Astrocyte of the cerebellum (primary cell): ENCODE data around the gene CLEC18B.
"Not testable (repeated sequence)": the region's sequence is repeated elsewhere in the genome, so short reads cannot be mapped to it uniquely, and the experiment has no call there.

ENCODE experiments used
- DNase-seq: peaks from one replicate; pipeline ENCODE4 v3.0.0-alpha.2; 2011; ENCODE audit warnings: low read depth
- H3K4me3 ChIP-seq: 2 replicates; pipeline ENCODE4 v1.5.1; 2011; ENCODE audit warnings: mild to moderate bottlenecking, low read depth, low read length, moderate library complexity
- CTCF ChIP-seq: IDR thresholded peaks from 2 replicates; pipeline ENCODE4 v1.5.1; 2012; ENCODE audit warnings: low read length, low read depth, moderate library complexity, mild to moderate bottlenecking; ENCODE audit errors: missing control alignments
- in situ Hi-C: cut with HindIII; loops from 2 replicates; pipeline ENCODE4 v1.10.0; 2017; ENCODE audit warnings: low sequenced_read_pairs

The CLEC18B gene

GRCh38 chr16:74420612-74421481 lies at the start of gene CLEC18B:
Gene CLEC18B (minus strand): TSS chr16:74421478. CDS start chr16:74421270, 208 bp downstream.
- in situ Hi-C loops, H3K4me3 ChIP-seq: not testable (repeated sequence)
- peak; percentile 19 for DNase-seq

GRCh38 chr16:74469946-74470478 lies 48.7 kb upstream of the CLEC18B start:
- H3K4me3 ChIP-seq, result no peak overlapping the region
- DNase-seq, result no peak
- in situ Hi-C loops, result no loop called here
- TF ChIP-seq CTCF, result no peak

GRCh38 chr16:74468807-74469525 lies 47.7 kb upstream of the CLEC18B start:
- no peak for TF ChIP-seq CTCF
- no peak overlapping the region for H3K4me3 ChIP-seq
- in situ Hi-C loops, result no loop called here
- no peak for DNase-seq

GRCh38 chr16:74466872-74467271 lies 45.6 kb upstream of the CLEC18B start:
- in situ Hi-C loops, result no loop called here
- no peak for TF ChIP-seq CTCF
- no peak overlapping the region for H3K4me3 ChIP-seq
- no peak for DNase-seq

- DNase-seq, result no peak
- H3K4me3 ChIP-seq, result no peak overlapping the region
- in situ Hi-C loops, result no loop called here
- no peak for TF ChIP-seq CTCF
These were observed 44.8 kb upstream of the CLEC18B start for GRCh38 chr16:74465851-74466685.

- no peak overlapping the region for H3K4me3 ChIP-seq
- in situ Hi-C loops, result no loop called here
- TF ChIP-seq CTCF, result no peak
- no peak for DNase-seq
These were observed 44.0 kb upstream of the CLEC18B start for GRCh38 chr16:74465281-74465680.
